OCI-M1 (cell line): ENCODE results near the gene MOGAT3.

ENCODE experiments used
- DNase-seq: peaks from one replicate; lab custom pipeline; 2025; lab: John Stamatoyannopoulos, UW

The MOGAT3 gene

DNA sequence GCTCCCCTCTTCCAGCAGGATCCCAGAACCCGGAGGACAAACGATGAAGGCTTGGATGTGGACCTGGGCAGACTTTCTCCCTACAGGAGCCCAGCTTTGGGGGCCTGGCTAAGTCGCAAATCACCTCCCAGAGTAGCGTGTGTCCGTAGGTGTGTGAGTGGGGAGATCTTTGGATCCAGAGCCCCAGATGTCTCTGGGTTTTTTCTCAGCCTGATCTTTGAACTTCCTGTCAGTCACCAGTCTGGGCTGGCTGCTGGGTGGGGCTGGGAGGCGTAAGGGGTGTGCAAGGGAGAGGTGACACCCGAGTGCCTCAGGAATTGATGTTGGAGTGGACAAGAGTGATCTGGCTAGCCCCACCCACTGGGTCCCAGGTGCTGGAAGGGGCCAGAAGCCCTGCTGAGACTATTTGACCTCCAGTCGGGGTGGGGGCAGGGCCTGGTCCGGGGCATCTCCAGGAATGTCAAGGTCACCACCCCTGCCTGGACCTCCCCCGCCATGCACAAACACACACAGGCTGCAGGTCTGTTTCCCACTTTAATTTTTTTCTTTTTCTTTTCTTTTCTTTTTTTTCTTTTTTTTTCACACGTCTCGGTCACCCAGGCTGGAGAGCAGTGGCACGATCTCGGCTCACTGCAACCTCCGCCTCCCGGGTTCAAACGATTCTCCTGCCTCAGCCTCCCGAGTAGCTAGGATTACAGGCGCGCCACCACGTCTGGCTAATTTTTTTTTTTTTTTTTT lies at the start of gene MOGAT3:
Gene MOGAT3, minus strand, starts transcription at position 175 of the 738 bp plus-strand sequence. CDS start 182 bp downstream, outside the sequence.
- DNase-seq: no peak

- DNase-seq: no peak
Observed at GRCh38 chr7:101250324-101250723, 49.5 kb upstream of the MOGAT3 start.

GRCh38 chr7:101248276-101248675 lies 47.4 kb upstream of the MOGAT3 start:
- no peak for DNase-seq

DNA sequence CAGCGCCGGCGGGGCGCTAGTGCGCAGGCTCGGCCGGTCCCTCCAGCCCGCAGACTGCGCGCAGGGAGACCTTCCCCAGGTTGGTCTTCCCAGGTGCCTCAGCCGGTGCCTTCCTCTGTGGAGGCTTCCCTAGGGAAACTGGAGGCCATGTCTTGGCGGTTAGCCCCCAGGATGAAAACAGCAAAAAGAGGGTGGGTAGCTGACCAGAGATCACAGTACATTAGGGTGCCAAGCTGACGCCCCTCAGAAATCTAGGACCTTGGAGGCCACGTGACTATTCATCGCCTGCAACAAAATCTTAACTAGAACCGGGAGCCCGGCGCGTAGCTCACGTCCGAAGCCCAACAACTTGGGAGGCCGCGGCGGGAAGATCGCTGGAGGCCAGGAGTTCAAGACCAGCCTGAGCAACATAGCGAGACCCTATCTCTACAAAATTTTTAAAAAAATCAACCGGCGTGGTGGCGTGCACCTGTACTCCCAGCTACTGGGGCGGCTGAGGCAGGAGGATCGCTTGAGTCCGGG lies 44.4 kb upstream of the MOGAT3 start:
- no peak for DNase-seq

DNA sequence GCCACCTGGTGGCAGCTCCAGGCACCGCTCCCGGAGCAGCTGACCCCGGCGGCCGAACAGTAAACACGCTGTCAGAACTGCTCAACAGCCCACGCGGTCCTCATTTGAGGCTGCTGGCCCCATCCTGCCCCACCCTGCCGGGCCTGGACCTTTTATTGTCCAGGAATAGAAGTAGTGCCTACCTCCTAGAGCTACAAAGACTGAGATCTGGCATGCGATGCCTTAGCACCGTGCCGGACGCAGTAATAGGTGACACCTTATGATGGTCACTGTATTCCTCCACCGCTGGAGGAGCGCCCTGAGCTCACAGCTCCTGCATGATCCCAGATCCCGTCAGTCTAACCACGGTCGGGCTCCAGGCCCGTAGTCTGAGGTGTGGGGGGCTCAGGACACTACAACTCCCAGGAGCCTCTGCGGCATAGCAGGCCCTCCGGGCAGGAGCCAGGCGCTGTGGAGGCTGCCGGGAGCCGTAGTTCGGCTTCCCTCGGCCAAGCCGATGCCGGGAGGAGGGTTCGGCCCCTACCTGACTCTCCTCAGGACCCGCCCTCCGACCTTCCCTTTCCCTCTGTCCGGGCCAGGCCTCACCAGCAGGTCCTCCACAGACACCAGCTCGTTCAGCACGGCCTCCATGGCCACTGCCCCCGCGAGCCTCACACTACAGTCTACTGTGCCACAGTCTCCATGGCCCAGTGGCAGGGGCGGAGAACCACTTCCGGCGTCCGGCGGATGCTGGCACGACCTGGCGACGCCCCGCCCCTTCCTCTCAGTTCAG lies 43.7 kb upstream of the MOGAT3 start, which contains the start of gene FIS1:
Gene FIS1, minus strand, starts transcription at position 707 of the 772 bp plus-strand sequence. Its CDS starts 77 bp downstream, at position 630.
- peak; percentile 100 for DNase-seq

GRCh38 chr7:101243646-101244374 lies 43.0 kb upstream of the MOGAT3 start:
- DNase-seq: peak; percentile 66

- no peak for DNase-seq
Observed at GRCh38 chr7:101241443-101242349, 40.9 kb upstream of the MOGAT3 start.

DNA sequence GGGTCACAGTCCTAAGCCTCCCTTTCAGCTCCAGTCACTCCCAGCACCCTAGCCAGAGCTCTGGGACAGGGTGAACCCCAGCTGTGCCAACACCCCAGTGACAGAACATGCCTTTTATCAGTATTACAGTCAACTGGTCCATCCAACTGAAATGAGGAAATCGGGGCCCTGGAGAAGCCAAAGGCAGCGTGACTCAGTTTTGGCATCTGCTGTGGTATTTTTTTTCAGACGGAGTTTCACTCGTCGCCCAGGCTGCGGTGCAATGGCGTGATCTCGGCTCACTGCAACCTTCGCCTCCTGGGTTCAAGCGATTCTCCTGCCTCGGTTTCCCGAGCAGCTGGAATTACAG lies 40.2 kb upstream of the MOGAT3 start:
- no peak for DNase-seq

GRCh38 chr7:101240226-101241014 lies 39.6 kb upstream of the MOGAT3 start:
- DNase-seq: no peak

- DNase-seq: no peak
Observed at GRCh38 chr7:101239951-101240220, 39.0 kb upstream of the MOGAT3 start.

DNA sequence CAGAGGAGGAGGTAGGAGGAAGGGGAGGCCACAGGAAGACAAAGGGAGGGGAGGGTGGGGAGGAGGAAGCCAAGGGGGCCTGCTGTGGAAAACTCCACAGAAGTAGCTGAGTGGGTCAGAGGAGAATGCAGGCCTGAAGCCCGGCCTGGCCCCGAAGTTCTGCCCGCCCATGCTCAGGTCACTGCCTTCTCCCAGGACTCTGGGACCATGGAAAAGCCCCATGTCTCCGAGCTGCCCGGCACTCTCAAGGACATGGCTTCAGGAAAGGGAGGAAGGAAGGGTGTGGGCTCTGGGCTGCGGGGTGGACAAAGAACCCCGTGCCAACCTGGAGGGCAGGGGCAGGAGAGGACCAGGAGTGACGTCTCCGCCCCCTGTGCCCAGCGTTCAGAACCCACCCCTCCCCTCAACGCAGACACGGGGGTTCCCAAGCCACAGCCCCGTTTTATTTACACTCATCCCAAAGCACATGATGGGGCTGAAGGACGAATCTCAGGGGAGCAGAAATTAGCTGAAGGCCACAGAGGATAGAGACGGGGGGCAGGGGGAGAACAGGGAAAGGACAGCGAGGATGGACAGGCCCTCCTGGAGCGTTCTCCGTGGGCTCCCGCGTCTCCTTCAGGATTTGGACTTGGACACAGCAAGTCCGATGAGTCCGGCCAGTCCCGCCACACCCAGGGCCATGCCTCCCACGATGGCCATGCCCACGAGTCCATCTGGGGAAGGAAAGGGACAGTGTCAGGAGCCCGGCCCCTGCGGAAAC lies 38.5 kb upstream of the MOGAT3 start:
- no peak for DNase-seq

DNA sequence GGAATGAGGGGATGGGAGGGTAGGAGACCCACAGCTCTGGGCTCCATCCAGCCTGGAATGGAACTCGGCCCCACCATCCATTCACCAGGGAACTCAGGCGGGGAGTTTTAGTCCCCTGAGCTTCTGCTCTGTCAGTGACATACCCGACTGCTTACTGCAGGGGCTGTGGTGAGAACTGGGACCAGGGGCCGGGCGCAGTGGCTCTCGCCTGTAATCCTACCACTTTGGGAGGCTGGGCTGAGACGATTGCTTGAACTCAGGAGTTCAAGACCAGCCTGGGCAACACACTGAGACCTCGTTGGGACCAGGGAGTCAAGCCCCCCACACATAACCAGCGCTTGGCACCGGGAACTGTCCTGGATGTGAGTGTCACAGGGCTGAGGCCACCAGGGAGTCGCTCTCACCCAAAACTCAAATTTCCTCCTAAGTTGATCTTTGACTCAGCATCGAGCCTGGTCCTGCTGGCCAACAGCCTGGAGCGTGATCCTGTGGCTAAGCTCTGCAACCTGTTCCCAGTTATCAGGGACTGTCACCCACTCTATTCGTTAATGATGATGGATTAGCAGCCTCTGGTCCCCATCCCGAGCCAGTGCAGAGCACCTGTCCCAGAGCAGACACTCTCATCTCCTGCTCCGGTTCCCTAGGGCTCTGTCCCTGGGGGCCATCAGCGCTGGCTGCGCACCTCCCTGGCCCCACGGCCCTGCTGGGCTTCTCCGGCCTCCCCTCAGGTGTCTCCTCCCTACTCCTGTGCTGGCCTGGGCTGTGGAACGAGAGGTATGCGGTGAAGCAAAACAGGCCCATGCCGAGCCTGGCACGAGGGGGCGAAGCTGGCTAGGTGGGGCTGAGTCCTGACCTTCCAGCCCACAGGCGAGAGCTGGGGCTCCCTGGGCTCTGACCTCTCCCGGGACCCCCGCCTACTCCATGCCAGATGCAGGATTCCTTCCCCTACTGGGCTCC lies 37.7 kb upstream of the MOGAT3 start:
- no peak for DNase-seq

- DNase-seq: no peak
Observed at GRCh38 chr7:101237206-101238067, 36.6 kb upstream of the MOGAT3 start, which contains the start of gene CLDN15. TSS of gene CLDN15 (minus strand) at chr7:101237802. CDS start at chr7:101237581, 221 bp downstream.

GRCh38 chr7:101236292-101236835 lies 35.5 kb upstream of the MOGAT3 start:
- no peak for DNase-seq

DNA sequence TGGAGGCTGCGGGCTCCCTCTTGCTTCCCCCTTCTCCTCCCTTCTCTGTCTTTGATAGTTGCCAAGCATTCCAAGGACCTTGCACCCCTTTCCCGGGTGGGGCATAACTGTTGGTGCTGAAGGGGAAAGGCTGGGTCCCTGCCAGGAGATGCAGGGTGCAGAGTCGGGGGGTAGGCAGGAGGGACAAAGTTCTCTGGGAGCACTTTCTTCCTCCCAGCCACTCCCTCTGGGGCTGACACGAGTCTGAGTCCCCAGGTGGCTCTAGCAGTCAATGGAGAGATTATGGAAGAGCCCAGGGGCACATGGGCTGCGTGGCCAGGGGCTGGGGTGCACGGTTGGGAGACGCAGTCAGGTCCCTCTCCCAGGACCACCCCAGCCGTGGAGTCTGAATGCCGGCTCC lies 34.7 kb upstream of the MOGAT3 start:
- DNase-seq: no peak

- peak; percentile 65 for DNase-seq
Observed at GRCh38 chr7:101235050-101235449, 34.2 kb upstream of the MOGAT3 start.

- no peak for DNase-seq
Observed at GRCh38 chr7:101234636-101235035, 33.8 kb upstream of the MOGAT3 start.
